Measurements from ENCODE around the gene FAM193B. TPM values are rescaled to one million over a fixed set of nuclear protein-coding genes. Genes with fewer than 3 reads are reported as not detected.

FAM193B gene
- total RNA-seq, 1 donor from 2014 or later = 227 TPM

- peaks cover 10% of the 10 kb centered on the region for H3K27me3 Mint-ChIP-seq (ENCODE audit: unreplicated experiment)
- H3K36me3 Mint-ChIP-seq (ENCODE audit: unreplicated experiment) = no peaks in the 10 kb centered on the region
- no peak overlapping the region for H3K27ac Mint-ChIP-seq (ENCODE audit: unreplicated experiment)
- H3K9me3 Mint-ChIP-seq (ENCODE audit: unreplicated experiment) = peaks cover 7% of the 10 kb centered on the region
- no peak overlapping the region for H3K4me3 Mint-ChIP-seq (ENCODE audit: unreplicated experiment)
- H3K4me1 Mint-ChIP-seq (ENCODE audit: low read depth, unreplicated experiment) = peaks cover 4% of the 10 kb centered on the region
- no peak for DNase-seq
- TF ChIP-seq CTCF (IDR thresholded peaks at IDR 0.05; ENCODE audit: partially characterized antibody, unreplicated experiment) = no peak
These were observed 29.8 kb downstream of the FAM193B start for GRCh38 chr5:177524539-177524900.

- Mint-ChIP-seq H3K36me3 (ENCODE audit: unreplicated experiment) (no peaks in the 10 kb centered on the region), H3K9me3 (ENCODE audit: unreplicated experiment) (peaks cover 3% of the 10 kb centered on the region), H3K4me1 (ENCODE audit: low read depth, unreplicated experiment) (no peaks in the 10 kb centered on the region), H3K27me3 (ENCODE audit: unreplicated experiment) (peaks cover 11% of the 10 kb centered on the region), H3K4me3 (ENCODE audit: unreplicated experiment) (no peak overlapping the region), H3K27ac (ENCODE audit: unreplicated experiment) (no peak overlapping the region)
- no peak for DNase-seq
- no peak for TF ChIP-seq CTCF (IDR thresholded peaks at IDR 0.05; ENCODE audit: partially characterized antibody, unreplicated experiment)
These were observed 30.4 kb downstream of the FAM193B start for GRCh38 chr5:177523711-177524538.

- DNase-seq = no peak
- TF ChIP-seq CTCF (IDR thresholded peaks at IDR 0.05; ENCODE audit: partially characterized antibody, unreplicated experiment) = no peak
- peaks cover 5% of the 10 kb centered on the region for H3K4me1 Mint-ChIP-seq (ENCODE audit: low read depth, unreplicated experiment)
- H3K36me3 Mint-ChIP-seq (ENCODE audit: unreplicated experiment) = peaks cover 4% of the 10 kb centered on the region
- peaks cover 12% of the 10 kb centered on the region for H3K9me3 Mint-ChIP-seq (ENCODE audit: unreplicated experiment)
- H3K27ac Mint-ChIP-seq (ENCODE audit: unreplicated experiment) = peak overlapping the region; percentile 38
- H3K4me3 Mint-ChIP-seq (ENCODE audit: unreplicated experiment) = no peak overlapping the region
- H3K27me3 Mint-ChIP-seq (ENCODE audit: unreplicated experiment) = peaks cover 17% of the 10 kb centered on the region
These were observed 33.3 kb downstream of the FAM193B start for GRCh38 chr5:177520916-177521513.

- H3K4me3 Mint-ChIP-seq (ENCODE audit: unreplicated experiment) = no peak overlapping the region
- no peak for TF ChIP-seq CTCF (IDR thresholded peaks at IDR 0.05; ENCODE audit: partially characterized antibody, unreplicated experiment)
These were observed 34.1 kb downstream of the FAM193B start for GRCh38 chr5:177520271-177520670.

More at GRCh38 chr5:177520271-177520670, 34.1 kb downstream of the FAM193B start:
- Mint-ChIP-seq H3K27ac (ENCODE audit: unreplicated experiment) (peak overlapping the region; percentile 56), H3K36me3 (ENCODE audit: unreplicated experiment) (peaks cover 4% of the 10 kb centered on the region), H3K4me1 (ENCODE audit: low read depth, unreplicated experiment) (peaks cover 10% of the 10 kb centered on the region), H3K27me3 (ENCODE audit: unreplicated experiment) (peaks cover 20% of the 10 kb centered on the region), H3K9me3 (ENCODE audit: unreplicated experiment) (peaks cover 16% of the 10 kb centered on the region)
- DNase-seq = no peak
